Measurements from ENCODE around the gene OR2V1.

DNA sequence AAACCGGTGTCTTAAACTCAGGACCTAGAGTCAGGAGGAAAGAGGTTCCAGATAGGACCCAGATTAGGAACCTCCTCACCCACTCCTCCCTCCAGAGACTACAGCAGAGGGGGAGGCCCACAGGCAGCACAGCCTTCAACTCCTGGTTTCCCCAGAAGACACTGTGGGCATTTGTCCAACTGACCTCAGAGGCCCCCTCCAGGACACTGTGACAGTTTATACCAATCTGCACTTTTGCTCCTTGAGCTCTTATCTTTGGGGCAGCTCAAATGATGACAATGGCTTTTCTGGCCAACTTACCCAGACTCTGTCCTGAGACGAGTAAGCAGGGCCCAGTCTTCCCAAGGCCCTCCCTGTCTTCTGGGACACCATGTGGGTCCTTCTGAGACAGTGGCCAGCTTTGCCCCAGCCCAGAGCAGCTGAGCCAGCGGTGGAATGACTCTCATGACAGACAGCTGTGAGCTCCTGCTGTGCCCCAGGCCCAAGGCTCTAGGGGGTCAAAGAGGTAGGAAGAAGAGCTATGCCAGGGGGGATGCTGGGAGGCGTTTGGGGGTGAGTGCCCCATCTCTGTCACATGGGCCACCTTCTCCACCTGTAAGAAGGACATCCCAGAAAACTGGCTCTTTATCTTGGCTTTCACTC is 30.7 kb upstream of the OR2V1 start:
- TF ChIP-seq CTCF (IDR thresholded peaks at IDR 0.05) (no peak), POLR2AphosphoS5 (IDR thresholded peaks at IDR 0.05) (no peak)
